Ovary (tissue), 3 donors: Measurements from ENCODE around the gene LHFPL6.

Source experiments
- POLR2A ChIP-seq: fragments of 450-650 bp; IDR thresholded peaks from one replicate; pipeline ENCODE4 v1.6.1; 2017; ENCODE audit warnings: antibody characterized with exemption, mild to moderate bottlenecking, moderate library complexity
- TF ChIP-seq, protein P1 (sequence below), 3 donors: fragments of 450-650 bp in 2 of 3; fragments of 200-600 bp in 1 of 3; IDR thresholded peaks; one replicate each; pipeline versions ENCODE4 v1.5.1 to v1.8.0; 2016 to 2022; ENCODE audit warnings: antibody characterized with exemption in 3 of 3, mild to moderate bottlenecking in 1 of 3
- donor health status: DM: no; HTN: no; CAD: no.

GRCh38 chr13:39588384-39588783 is 14.6 kb downstream of the LHFPL6 start:
- TF ChIP-seq, protein P1, sequence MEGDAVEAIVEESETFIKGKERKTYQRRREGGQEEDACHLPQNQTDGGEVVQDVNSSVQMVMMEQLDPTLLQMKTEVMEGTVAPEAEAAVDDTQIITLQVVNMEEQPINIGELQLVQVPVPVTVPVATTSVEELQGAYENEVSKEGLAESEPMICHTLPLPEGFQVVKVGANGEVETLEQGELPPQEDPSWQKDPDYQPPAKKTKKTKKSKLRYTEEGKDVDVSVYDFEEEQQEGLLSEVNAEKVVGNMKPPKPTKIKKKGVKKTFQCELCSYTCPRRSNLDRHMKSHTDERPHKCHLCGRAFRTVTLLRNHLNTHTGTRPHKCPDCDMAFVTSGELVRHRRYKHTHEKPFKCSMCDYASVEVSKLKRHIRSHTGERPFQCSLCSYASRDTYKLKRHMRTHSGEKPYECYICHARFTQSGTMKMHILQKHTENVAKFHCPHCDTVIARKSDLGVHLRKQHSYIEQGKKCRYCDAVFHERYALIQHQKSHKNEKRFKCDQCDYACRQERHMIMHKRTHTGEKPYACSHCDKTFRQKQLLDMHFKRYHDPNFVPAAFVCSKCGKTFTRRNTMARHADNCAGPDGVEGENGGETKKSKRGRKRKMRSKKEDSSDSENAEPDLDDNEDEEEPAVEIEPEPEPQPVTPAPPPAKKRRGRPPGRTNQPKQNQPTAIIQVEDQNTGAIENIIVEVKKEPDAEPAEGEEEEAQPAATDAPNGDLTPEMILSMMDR (IDR thresholded peaks at IDR 0.05), result no peak
- no peak for TF ChIP-seq POLR2A
